OCI-LY7 (cell line): ENCODE measurements around the gene DMD. TPM values are rescaled to one million over a fixed set of nuclear protein-coding genes. Genes with fewer than 3 reads are reported as not detected.

Experiments used
- BruUV-seq: library from RNA; stranded (reverse); fragments of 400-500 nt; replicated peaks from 2 replicates; lab custom pipeline; 2021; lab: Mats Ljungman, UMichigan
- CTCF ChIA-PET: fragments of 300-600 bp; sonication (Branson Sonifier 250); formaldehyde crosslinking; loops from one replicate; lab custom pipeline; 2022; ENCODE audit warnings: antibody characterized with exemption; ENCODE audit not compliant: unreplicated experiment; lab: Charles Lee
- POLR2A ChIA-PET: fragments of 300-600 bp; sonication (Branson Sonifier 250); formaldehyde crosslinking; loops from one replicate; lab custom pipeline; 2022; ENCODE audit warnings: antibody characterized with exemption; lab: Charles Lee
- DNase-seq: peaks from one replicate; pipeline ENCODE4 v3.0.0-alpha.2; 2015; ENCODE audit warnings: low spot score
- H2AFZ ChIP-seq: fragments of 200-600 bp; sonication (generic), shearing (Covaris generic); 2 replicates; pipeline ENCODE4 v1.6.1; 2014; ENCODE audit warnings: mild to moderate bottlenecking, antibody characterized with exemption, low read length, moderate library complexity
- H3K27ac ChIP-seq: fragments of 200-600 bp; sonication (generic); 2 replicates; pipeline ENCODE4 v1.5.1; 2014; ENCODE audit warnings: mixed run types, low read depth, mild to moderate bottlenecking, moderate library complexity, low read length, inconsistent platforms; ENCODE audit not compliant: poor library complexity, severe bottlenecking
- H3K36me3 ChIP-seq: fragments of 200-600 bp; sonication (generic); 2 replicates; pipeline ENCODE4 v1.6.1; 2014; ENCODE audit warnings: mild to moderate bottlenecking, antibody characterized with exemption, low read length, moderate library complexity, mixed read lengths; ENCODE audit not compliant: insufficient read depth
- H3K4me1 ChIP-seq: fragments of 200-600 bp; sonication (generic); 2 replicates; pipeline ENCODE4 v1.5.1; 2014; ENCODE audit warnings: mild to moderate bottlenecking, low read length; ENCODE audit not compliant: insufficient read depth, poor library complexity, severe bottlenecking
- H3K4me2 ChIP-seq: fragments of 200-600 bp; sonication (generic); 2 replicates; pipeline ENCODE4 v1.6.1; 2014; ENCODE audit warnings: mild to moderate bottlenecking, low read length
- H3K4me3 ChIP-seq: fragments of 200-600 bp; sonication (generic); 2 replicates; pipeline ENCODE4 v1.5.1; 2014; ENCODE audit warnings: mild to moderate bottlenecking, low read depth, low read length; ENCODE audit not compliant: poor library complexity, severe bottlenecking
- H3K79me2 ChIP-seq: fragments of 200-600 bp; sonication (generic); 2 replicates; pipeline ENCODE4 v1.6.1; 2016; ENCODE audit warnings: low read depth, mild to moderate bottlenecking, low read length, moderate library complexity, mixed read lengths; ENCODE audit not compliant: insufficient read depth
- H3K9me2 ChIP-seq: fragments of 200-600 bp; sonication (generic); 2 replicates; pipeline ENCODE4 v1.6.1; 2016; ENCODE audit warnings: mild to moderate bottlenecking, low read length, mixed read lengths; ENCODE audit not compliant: insufficient read depth
- H3K9me3 ChIP-seq: fragments of 200-600 bp; sonication (generic); 2 replicates; pipeline ENCODE4 v1.6.1; 2014; ENCODE audit warnings: mild to moderate bottlenecking, mixed run types, low read length, mixed read lengths
- H4K20me1 ChIP-seq: fragments of 200-600 bp; sonication (generic); 2 replicates; pipeline ENCODE4 v1.6.1; 2014; ENCODE audit warnings: mild to moderate bottlenecking, antibody characterized with exemption, low read length, moderate library complexity, mixed read lengths; ENCODE audit not compliant: insufficient read depth
- CTCF ChIP-seq: fragments of 200-600 bp; sonication (generic); conservative IDR thresholded peaks from 2 replicates; pipeline ENCODE4 v1.5.1; 2014; ENCODE audit warnings: mild to moderate bottlenecking, antibody characterized with exemption, low read length, moderate library complexity, mixed read lengths
- EZH2phosphoT487 ChIP-seq: fragments of 200-600 bp; sonication (generic); IDR thresholded peaks from 2 replicates; pipeline ENCODE4 v1.6.1; 2018; ENCODE audit warnings: low read depth, borderline replicate concordance, mild to moderate bottlenecking, mixed run types, antibody characterized with exemption, low read length, moderate library complexity, mixed read lengths
- intact Hi-C: fragments of 100-400 bp; cut with micrococcal nuclease; formaldehyde crosslinking; loops from one replicate; pipeline ENCODE4 v1.10.0; 2022; ENCODE audit not compliant: unreplicated experiment
- total RNA-seq, 2 experiments: library from RNA; depleted of rRNA in 1 of 2; stranded (reverse); fragments of >200 nt in 1 of 2; shearing (Covaris generic) in 1 of 2; gene quantifications; 2 replicates each; pipeline ENCODE4 v1.2.3, GENCODE V29; 2014 to 2022

Gene DMD
- total RNA-seq, 2 experiments from 2014 or later, result 20.5 to 61.4 TPM

DNA sequence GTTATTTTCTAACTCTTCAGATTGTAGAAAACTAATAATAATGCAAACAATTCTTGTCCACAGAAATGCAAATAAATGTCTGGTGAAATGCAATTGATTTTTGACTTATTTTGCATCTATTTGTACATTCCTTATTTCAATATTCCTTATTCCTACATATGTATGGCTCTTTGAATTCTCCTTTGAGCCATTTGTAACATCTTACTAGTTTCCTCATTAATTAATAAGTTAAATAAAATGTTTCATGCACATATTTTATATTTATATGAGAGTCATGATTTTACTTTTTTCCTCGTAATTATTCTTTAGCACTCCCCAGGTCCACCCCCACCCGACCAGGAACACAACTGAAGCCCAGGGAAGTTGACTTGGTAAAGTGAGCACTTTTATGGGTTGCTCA, 2136.8 kb downstream of the DMD start:
- no peaks in the 10 kb centered on the region for H3K4me1 ChIP-seq
- H3K79me2 ChIP-seq, result no peaks in the 10 kb centered on the region
- no peak overlapping the region for H3K4me2 ChIP-seq
- ChIA-PET CTCF (no interaction called here), POLR2A (interaction anchor here (0.6 kb wide), 1 partner anchor 131 kb away, joined by 5 read pairs; no protein-coding TSS in a partner anchor)
- no peaks in the 10 kb centered on the region for H3K9me2 ChIP-seq
- intact Hi-C loops, result no loop called here
- BruUV-seq, result no TSS peak
- H3K4me3 ChIP-seq, result no peak overlapping the region
- DNase-seq, result no peak
- H3K27ac ChIP-seq, result no peak overlapping the region
- no peaks in the 10 kb centered on the region for H4K20me1 ChIP-seq
- H3K9me3 ChIP-seq, result no peaks in the 10 kb centered on the region
- no peak overlapping the region for H2AFZ ChIP-seq
- TF ChIP-seq EZH2phosphoT487, result no peak
- TF ChIP-seq CTCF, result no peak
- H3K36me3 ChIP-seq, result no peaks in the 10 kb centered on the region

GRCh38 chrX:31071725-31072124, 2139.6 kb downstream of the DMD start, which contains the start of gene FTHL17:
TSS of gene FTHL17 (minus strand) at chrX:31072041. CDS start at chrX:31071953, 88 bp downstream.
- H3K9me3 ChIP-seq, result no peaks in the 10 kb centered on the region
- no peak within 1 kb of the TSS for H2AFZ ChIP-seq
- H3K4me1 ChIP-seq, result no peaks in the 10 kb centered on the region
- H3K27ac ChIP-seq, result no peak within 1 kb of the TSS
- no peaks in the 10 kb centered on the region for H3K79me2 ChIP-seq
- H3K36me3 ChIP-seq, result no peaks in the 10 kb centered on the region
- no TSS peak for BruUV-seq
- H4K20me1 ChIP-seq, result no peaks in the 10 kb centered on the region
- no peak within 1 kb of the TSS for H3K4me3 ChIP-seq
- TF ChIP-seq CTCF (no peak), EZH2phosphoT487 (no peak)
- no peak within 1 kb of the TSS for H3K4me2 ChIP-seq
- no peak for DNase-seq
- intact Hi-C loops, result no loop called here
- POLR2A ChIA-PET, result no interaction called here
- H3K9me2 ChIP-seq, result no peaks in the 10 kb centered on the region
- CTCF ChIA-PET, result no interaction called here

- intact Hi-C loops, result no loop called here
- no peak for DNase-seq
- TF ChIP-seq CTCF (no peak), EZH2phosphoT487 (no peak)
- Histone ChIP-seq H3K9me2 (no peaks in the 10 kb centered on the region), H3K4me1 (no peaks in the 10 kb centered on the region), H3K36me3 (no peaks in the 10 kb centered on the region), H3K4me3 (no peak overlapping the region), H2AFZ (no peak overlapping the region), H3K79me2 (no peaks in the 10 kb centered on the region), H3K27ac (no peak overlapping the region), H3K9me3 (no peaks in the 10 kb centered on the region), H3K4me2 (no peak overlapping the region), H4K20me1 (no peaks in the 10 kb centered on the region)
- no TSS peak for BruUV-seq
- POLR2A ChIA-PET, result interaction anchor here (0.6 kb wide), 1 partner anchor 8 kb away, joined by 3 read pairs; no protein-coding TSS in a partner anchor
- CTCF ChIA-PET, result no interaction called here
Observed at GRCh38 chrX:31071262-31071661, 2140.1 kb downstream of the DMD start.
